Neuronal stem cell (in vitro differentiated cells): ENCODE data around the gene HIPK2.

Source experiments
- DNase-seq: peaks from one replicate; pipeline ENCODE4 v3.0.0-alpha.2; 2013; ENCODE audit warnings: low spot score
- H2AFZ ChIP-seq: one replicate; pipeline ENCODE4 v1.6.1; 2013; ENCODE audit warnings: mild to moderate bottlenecking, low read length, inconsistent platforms
- H2AK5ac ChIP-seq: 2 replicates; pipeline ENCODE4 v1.6.1; 2013; ENCODE audit warnings: low read depth, mild to moderate bottlenecking, inconsistent platforms, low read length, moderate library complexity, mixed read lengths
- H2BK120ac ChIP-seq: 2 replicates; pipeline ENCODE4 v1.6.1; 2013; ENCODE audit warnings: low read depth, mild to moderate bottlenecking, inconsistent platforms, low read length, moderate library complexity, mixed read lengths
- H2BK12ac ChIP-seq: one replicate; pipeline ENCODE4 v1.6.1; 2013; ENCODE audit warnings: low read length, inconsistent platforms
- H2BK15ac ChIP-seq: 2 replicates; pipeline ENCODE4 v1.6.1; 2013; ENCODE audit warnings: mild to moderate bottlenecking, low read length, inconsistent platforms, mixed read lengths
- H2BK5ac ChIP-seq: one replicate; pipeline ENCODE4 v1.6.1; 2013; ENCODE audit warnings: inconsistent platforms, mild to moderate bottlenecking, low read length, moderate library complexity
- H3K14ac ChIP-seq: one replicate; pipeline ENCODE4 v1.6.1; 2013; ENCODE audit warnings: low read length, inconsistent platforms
- H3K18ac ChIP-seq: 2 replicates; pipeline ENCODE4 v1.6.1; 2013; ENCODE audit warnings: low read length, inconsistent platforms
- H3K23ac ChIP-seq: 2 replicates; pipeline ENCODE4 v1.6.1; 2013; ENCODE audit warnings: low read depth, mild to moderate bottlenecking, mixed read lengths, low read length, inconsistent platforms; ENCODE audit not compliant: poor library complexity
- H3K27ac ChIP-seq: replicated peaks from 3 replicates; pipeline ENCODE4 v1.5.1; 2013; ENCODE audit warnings: low read length, inconsistent platforms
- H3K27me3 ChIP-seq, 3 experiments: 2 replicates each; pipeline ENCODE4 v1.6.1; 2013; ENCODE audit warnings: low read length in 3 of 3, mild to moderate bottlenecking in 2 of 3, inconsistent platforms in 1 of 3, low read depth in 1 of 3, mixed read lengths in 1 of 3, moderate library complexity in 1 of 3; ENCODE audit not compliant: control insufficient read depth in 3 of 3, insufficient read depth in 3 of 3
- H3K36me3 ChIP-seq, 2 donors: replicated peaks in 1 of 2; 2 replicates each; pipeline ENCODE4 v1.6.1; 2013; ENCODE audit warnings: low read length in 2 of 2; ENCODE audit not compliant: control insufficient read depth in 2 of 2, insufficient read depth in 2 of 2
- H3K4ac ChIP-seq: 2 replicates; pipeline ENCODE4 v1.6.1; 2013; ENCODE audit warnings: inconsistent platforms, mild to moderate bottlenecking, low read length, moderate library complexity
- H3K4me1 ChIP-seq, 2 donors: 1 replicate in 1 of 2; 2 replicates in 1 of 2; pipeline ENCODE4 v1.6.1; 2013; ENCODE audit warnings: low read length in 2 of 2, low read depth in 1 of 2; ENCODE audit not compliant: control insufficient read depth in 2 of 2, insufficient read depth in 1 of 2
- H3K4me2 ChIP-seq: one replicate; pipeline ENCODE4 v1.6.1; 2013; ENCODE audit warnings: mild to moderate bottlenecking, low read length, inconsistent platforms; ENCODE audit not compliant: insufficient read depth, poor library complexity, severe bottlenecking
- H3K4me3 ChIP-seq, 2 donors: 2 replicates each; pipeline ENCODE4 v1.5.1; 2013; ENCODE audit warnings: low read length in 2 of 2, mild to moderate bottlenecking in 2 of 2, inconsistent platforms in 1 of 2, moderate library complexity in 1 of 2
- H3K79me1 ChIP-seq: one replicate; pipeline ENCODE4 v1.6.1; 2013; ENCODE audit warnings: low read depth, mild to moderate bottlenecking, inconsistent platforms, low read length, moderate library complexity
- H3K9ac ChIP-seq: one replicate; pipeline ENCODE4 v1.6.1; 2013; ENCODE audit warnings: mild to moderate bottlenecking, low read depth, low read length, inconsistent platforms; ENCODE audit not compliant: poor library complexity
- H3K9me3 ChIP-seq, 2 donors: replicated peaks in 1 of 2; 2 replicates each; pipeline versions ENCODE3 to v1.6.1; 2013; ENCODE audit warnings: low read length in 2 of 2, mild to moderate bottlenecking in 2 of 2, inconsistent platforms in 1 of 2, low read depth in 1 of 2, mixed read lengths in 1 of 2, moderate library complexity in 1 of 2; ENCODE audit not compliant: control insufficient read depth in 2 of 2, insufficient read depth in 1 of 2
- H4K8ac ChIP-seq: one replicate; pipeline ENCODE4 v1.6.1; 2013; ENCODE audit warnings: low read depth, mild to moderate bottlenecking, inconsistent platforms, low read length, moderate library complexity
- H4K91ac ChIP-seq: one replicate; pipeline ENCODE4 v1.6.1; 2013; ENCODE audit warnings: low read length, low read depth, mild to moderate bottlenecking, inconsistent platforms; ENCODE audit not compliant: poor library complexity
- WGBS, 2 donors: extraction: QIAGEN DNeasy Blood & Tissue Kit; methylation state at CpG; one replicate each; pipeline ENCODE4 v1.1.7; 2013; ENCODE audit warnings: missing lambda C conversion rate in 2 of 2, mixed read lengths in 1 of 2; ENCODE audit not compliant: insufficient read length in 2 of 2, insufficient replicate concordance in 1 of 2; ENCODE audit errors: extremely low coverage in 2 of 2; 5-methylcytosine and 5-hydroxymethylcytosine counted together

Gene HIPK2

DNA sequence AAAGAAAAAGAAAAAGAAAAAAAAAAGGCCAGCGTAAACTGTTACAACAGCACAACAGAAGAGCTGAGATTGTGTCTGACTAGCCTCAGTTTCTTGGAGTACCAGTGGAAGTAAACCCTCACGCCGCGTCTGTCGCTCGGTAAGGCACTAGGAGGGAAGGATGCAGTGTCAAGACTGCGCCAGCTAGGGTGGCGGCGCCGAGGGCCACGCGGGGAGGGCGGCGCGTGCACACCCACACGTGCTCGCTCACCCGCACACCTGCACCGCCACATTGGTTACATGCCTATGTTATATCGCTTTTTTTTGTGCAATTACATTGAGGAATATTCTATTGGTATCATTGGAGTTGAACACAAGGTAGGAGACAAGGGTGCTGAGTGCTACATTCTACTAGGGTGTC lies 206.1 kb downstream of the HIPK2 start:
- Histone ChIP-seq H3K18ac (no peak overlapping the region), H3K23ac (peak overlapping the region; percentile 68), H4K91ac (no peak overlapping the region), H3K9ac (no peak overlapping the region), H3K4me2 (no peak overlapping the region), H2BK15ac (no peak overlapping the region), H2BK120ac (no peak overlapping the region), H3K9me3 (no peaks in the 10 kb centered on the region), H3K4ac (no peak overlapping the region), H3K79me1 (no peaks in the 10 kb centered on the region), H3K4me3 (no peak overlapping the region), H4K8ac (no peak overlapping the region), H2AFZ (no peak overlapping the region), H3K27me3 (no peaks in the 10 kb centered on the region), H3K4me1 (peaks cover 0 to 9% of the 10 kb centered on the region in 2 donors), H3K27ac (no peak overlapping the region), H2AK5ac (no peak overlapping the region), H3K36me3 (peaks cover 10 to 72% of the 10 kb centered on the region in 2 donors), H3K14ac (no peak overlapping the region), H2BK12ac (no peak overlapping the region), H2BK5ac (no peak overlapping the region)
- DNase-seq = no peak
- no CpG with 5 or more reads among the region's 20 CpGs for WGBS, 2 donors

- Histone ChIP-seq H3K79me1 (no peaks in the 10 kb centered on the region), H2AK5ac (no peak overlapping the region), H2AFZ (no peak overlapping the region), H4K8ac (no peak overlapping the region), H3K9me3 (no peaks in the 10 kb centered on the region), H3K4me3 (no peak overlapping the region), H2BK120ac (no peak overlapping the region), H3K23ac (no peak overlapping the region), H3K4ac (no peak overlapping the region), H3K18ac (no peak overlapping the region), H2BK15ac (no peak overlapping the region), H4K91ac (no peak overlapping the region), H3K14ac (no peak overlapping the region), H3K4me2 (no peak overlapping the region), H3K27me3 (no peaks in the 10 kb centered on the region), H3K27ac (no peak overlapping the region), H3K4me1 (peaks cover 0 to 9% of the 10 kb centered on the region in 2 donors), H3K36me3 (peaks cover 10 to 72% of the 10 kb centered on the region in 2 donors), H3K9ac (no peak overlapping the region), H2BK5ac (no peak overlapping the region), H2BK12ac (no peak overlapping the region)
- no peak for DNase-seq
- no CpG with 5 or more reads among the region's 20 CpGs for WGBS, 2 donors
Observed at GRCh38 chr7:139571190-139571589, 206.6 kb downstream of the HIPK2 start.

DNA sequence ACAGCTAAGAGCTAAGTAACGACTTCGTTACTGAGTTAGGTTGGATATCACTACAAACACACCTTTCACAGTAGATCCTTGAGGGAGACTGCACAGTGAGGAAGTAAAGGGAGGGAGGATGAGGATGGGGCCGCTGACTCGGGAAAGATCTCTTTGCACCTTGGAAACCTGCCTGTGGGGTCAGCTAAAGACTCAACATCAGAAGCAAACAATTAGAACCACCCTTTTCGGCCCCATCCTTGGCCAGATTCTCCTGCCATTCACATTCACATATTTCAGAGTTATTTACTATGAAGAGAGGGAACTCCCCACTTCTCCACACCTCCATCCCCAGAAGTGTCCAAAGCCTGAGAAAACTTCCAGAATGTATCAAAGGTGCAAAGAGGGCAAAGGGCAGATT lies 207.2 kb downstream of the HIPK2 start:
- Histone ChIP-seq H2AK5ac (no peak overlapping the region), H3K27ac (no peak overlapping the region), H3K4me3 (no peak overlapping the region), H3K14ac (no peak overlapping the region), H2BK120ac (no peak overlapping the region), H3K36me3 (peaks cover 10 to 67% of the 10 kb centered on the region in 2 donors), H3K4ac (no peak overlapping the region), H3K9me3 (peaks cover 0 to 2% of the 10 kb centered on the region in 2 donors), H3K79me1 (no peaks in the 10 kb centered on the region), H3K18ac (no peak overlapping the region), H2BK15ac (no peak overlapping the region), H2BK5ac (no peak overlapping the region), H2AFZ (no peak overlapping the region), H3K9ac (no peak overlapping the region), H2BK12ac (no peak overlapping the region), H3K4me1 (peaks cover 0 to 9% of the 10 kb centered on the region in 2 donors), H3K4me2 (no peak overlapping the region), H3K27me3 (no peaks in the 10 kb centered on the region), H4K91ac (no peak overlapping the region), H4K8ac (no peak overlapping the region), H3K23ac (no peak overlapping the region)
- no CpG with 5 or more reads among the region's 5 CpGs for WGBS, 2 donors
- DNase-seq = no peak

DNA sequence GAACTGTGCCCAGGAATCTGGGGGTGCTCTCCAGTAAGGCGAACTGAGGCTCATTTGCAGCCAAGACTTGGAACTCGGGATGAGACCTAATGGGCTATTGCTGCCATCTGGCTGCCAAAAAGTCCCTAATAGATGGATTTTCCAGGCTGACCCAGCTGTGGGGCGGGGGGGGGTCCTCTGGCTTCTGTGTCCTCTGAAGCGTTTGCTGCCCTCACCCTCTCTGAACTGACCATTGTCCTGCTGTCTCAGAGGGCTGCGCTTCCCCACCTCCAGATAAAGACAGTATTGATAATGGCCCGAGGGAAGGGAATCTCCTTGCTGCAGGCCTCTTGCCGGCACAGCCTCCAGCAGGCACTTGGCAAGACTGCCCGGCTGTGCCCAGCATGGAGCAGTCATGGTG lies 207.7 kb downstream of the HIPK2 start:
- H4K8ac ChIP-seq = no peak overlapping the region
- H3K18ac ChIP-seq = no peak overlapping the region
- no peak overlapping the region for H3K4ac ChIP-seq
- no peaks in the 10 kb centered on the region for H3K27me3 ChIP-seq
- H3K4me1 ChIP-seq = peaks cover 0 to 9% of the 10 kb centered on the region in 2 donors
- H2BK120ac ChIP-seq = no peak overlapping the region
- H3K27ac ChIP-seq = no peak overlapping the region
- H3K9me3 ChIP-seq = peaks cover 0 to 2% of the 10 kb centered on the region in 2 donors
- no CpG with 5 or more reads among the region's 8 CpGs for whole genome bisulfite sequencing, 2 donors
- no peak overlapping the region for H4K91ac ChIP-seq
- no peak overlapping the region for H2BK12ac ChIP-seq
- H3K4me2 ChIP-seq = no peak overlapping the region
- H3K9ac ChIP-seq = no peak overlapping the region
- H2BK15ac ChIP-seq = no peak overlapping the region
- peaks cover 10 to 62% of the 10 kb centered on the region in 2 donors for H3K36me3 ChIP-seq
- H2AFZ ChIP-seq = no peak overlapping the region
- H3K79me1 ChIP-seq = no peaks in the 10 kb centered on the region
- no peak overlapping the region for H2AK5ac ChIP-seq
- no peak overlapping the region for H3K14ac ChIP-seq
- peak; percentile 32 for DNase-seq
- H3K23ac ChIP-seq = no peak overlapping the region
- no peak overlapping the region for H3K4me3 ChIP-seq
- no peak overlapping the region for H2BK5ac ChIP-seq
